K562 (cell line): ENCODE measurements around the gene TLCD4. TPM values are rescaled to one million over a fixed set of nuclear protein-coding genes. Genes with fewer than 3 reads are reported as not detected.

ENCODE experiments used
- ATAC-seq: fragments of 200-7000 bp; cut with Tn5 transposase; 3 replicates; pipeline ENCODE4 v1.9.1; 2020; ENCODE audit warnings: moderate library complexity
- BruUV-seq: library from RNA; stranded (reverse); fragments of 400-500 nt; replicated peaks from 2 replicates; lab custom pipeline; 2021; lab: Mats Ljungman, UMichigan
- CTCF ChIA-PET: fragments of 300-600 bp; formaldehyde crosslinking; extraction: SDS; loops from one replicate; lab custom pipeline; 2021; ENCODE audit warnings: low intra/inter-chr PET ratio; lab: Yijun Ruan, JAX
- POLR2A ChIA-PET: fragments of 300-600, 350-650 bp; sonication (Branson Sonifier 250); formaldehyde crosslinking; extraction: SDS; loops from one replicate; lab custom pipeline; 2021; ENCODE audit warnings: antibody characterized with exemption, inconsistent platforms; lab: Yijun Ruan, JAX
- DNase-seq, 4 experiments: peaks; one replicate each; pipeline versions ENCODE4 v3.0.0 to v3.0.0-alpha.2; 2011 to 2018; ENCODE audit warnings: low spot score in 3 of 4, mixed read lengths in 3 of 4; ENCODE audit errors: extremely low read depth in 1 of 4
- FAIRE-seq: peaks from 2 replicates; lab custom pipeline; 2011; peaks lifted over from hg19 to GRCh38; lab: Jason Lieb, UNC
- H2AFZ ChIP-seq: 2 replicates; pipeline ENCODE4 v1.6.0; 2011; ENCODE audit warnings: low read depth, low read length, control low read depth, inconsistent platforms
- H3K27ac ChIP-seq: fragments of 200-600 bp; 3 replicates; pipeline ENCODE4 v1.8.0; 2011; ENCODE audit warnings: low read depth, mild to moderate bottlenecking, control low read depth, inconsistent platforms, low read length, moderate library complexity, mixed read lengths; ENCODE audit errors: extremely low read depth
- H3K27me3 ChIP-seq, 2 experiments: fragments of 300-600 bp in 1 of 2; 2 replicates in 1 of 2; 3 replicates in 1 of 2; pipeline versions ENCODE4 v1.6.0 to v1.8.0; 2011; ENCODE audit warnings: inconsistent platforms in 2 of 2, low read length in 2 of 2, mild to moderate bottlenecking in 1 of 2, mixed read lengths in 1 of 2, moderate library complexity in 1 of 2; ENCODE audit not compliant: control insufficient read depth in 2 of 2, insufficient read depth in 2 of 2
- H3K36me3 ChIP-seq: fragments of 300-600 bp; 3 replicates; pipeline ENCODE4 v1.8.0; 2011; ENCODE audit warnings: mild to moderate bottlenecking, low read length, inconsistent platforms; ENCODE audit not compliant: control insufficient read depth, insufficient read depth
- H3K4me1 ChIP-seq, 2 experiments: fragments of 200-600 bp in 1 of 2; replicated peaks in 1 of 2; 2 replicates in 1 of 2; 3 replicates in 1 of 2; pipeline versions ENCODE4 v1.5.1 to v1.8.0; 2011; ENCODE audit warnings: inconsistent platforms in 2 of 2, low read length in 2 of 2, mild to moderate bottlenecking in 1 of 2, mixed read lengths in 1 of 2, moderate library complexity in 1 of 2; ENCODE audit not compliant: control insufficient read depth in 2 of 2, insufficient read depth in 2 of 2
- H3K4me2 ChIP-seq: 2 replicates; pipeline ENCODE4 v1.6.1; 2011; ENCODE audit warnings: low read length, control low read depth, inconsistent platforms, mixed read lengths; ENCODE audit not compliant: insufficient read depth
- H3K4me3 ChIP-seq: fragments of 200-600 bp; sonication (generic), shearing (Covaris generic); 2 replicates; pipeline ENCODE4 v1.5.1; 2016; ENCODE audit warnings: control low read depth, inconsistent platforms
- H3K79me2 ChIP-seq: fragments of 200-600 bp; 3 replicates; pipeline ENCODE4 v1.8.0; 2011; ENCODE audit warnings: low read length, inconsistent platforms; ENCODE audit not compliant: control insufficient read depth, insufficient read depth
- H3K9ac ChIP-seq, 2 experiments: 2 replicates each; pipeline versions ENCODE4 v1.6.0 to v1.6.1; 2011; ENCODE audit warnings: low read depth in 2 of 2, low read length in 2 of 2, control low read depth in 1 of 2, inconsistent platforms in 1 of 2, mild to moderate bottlenecking in 1 of 2, mixed read lengths in 1 of 2; ENCODE audit not compliant: insufficient read depth in 1 of 2
- H3K9me1 ChIP-seq: one replicate; pipeline ENCODE4 v1.6.0; 2011; ENCODE audit warnings: inconsistent platforms, mild to moderate bottlenecking, low read length, moderate library complexity; ENCODE audit not compliant: control insufficient read depth, insufficient read depth
- H3K9me3 ChIP-seq: replicated peaks from 2 replicates; pipeline ENCODE4 v1.5.1; 2011; ENCODE audit warnings: low read depth, low read length, inconsistent platforms; ENCODE audit not compliant: control insufficient read depth, insufficient read depth
- H4K20me1 ChIP-seq: replicated peaks from 2 replicates; pipeline ENCODE4 v1.6.1; 2011; ENCODE audit warnings: low read length, inconsistent platforms, mixed read lengths; ENCODE audit not compliant: control insufficient read depth, insufficient read depth
- ETV6 ChIP-seq, 3 experiments: fragments of 150-350 bp in 1 of 3; sonication (generic) in 1 of 3; formaldehyde crosslinking in 1 of 3; IDR thresholded peaks; 2 replicates each; pipeline versions ENCODE4 v1.6.1 to v1.8.0; 2014 to 2022; ENCODE audit warnings: borderline replicate concordance in 2 of 3, low read depth in 2 of 3, antibody characterized with exemption in 1 of 3, low read length in 1 of 3, mild to moderate bottlenecking in 1 of 3, missing genetic modification reagents in 1 of 3
- FOXA3 ChIP-seq, 2 experiments: fragments of 450-650 bp in 1 of 2; sonication (generic) in 1 of 2; formaldehyde crosslinking; IDR thresholded peaks in 1 of 2; conservative IDR thresholded peaks in 1 of 2; 2 replicates each; pipeline versions ENCODE4 v1.4.0 to v1.8.0; 2020 to 2022; ENCODE audit warnings: mild to moderate bottlenecking in 2 of 2, missing genetic modification reagents in 1 of 2
- MIER1 ChIP-seq: fragments of 450-650 bp; IDR thresholded peaks from 2 replicates; pipeline ENCODE4 v1.6.1; 2016; ENCODE audit warnings: antibody characterized with exemption, mild to moderate bottlenecking, low read depth
- NR2F6 ChIP-seq: fragments of 450-650 bp; formaldehyde crosslinking; IDR thresholded peaks from 2 replicates; pipeline ENCODE4 v1.4.0; 2020; ENCODE audit warnings: mild to moderate bottlenecking
- ZBTB7A ChIP-seq: IDR thresholded peaks from 2 replicates; pipeline ENCODE4 v1.6.1; 2011; ENCODE audit warnings: low read depth, mild to moderate bottlenecking, low read length, moderate library complexity, borderline replicate concordance; ENCODE audit not compliant: control insufficient read depth
- ZKSCAN1 ChIP-seq: fragments of 150-350 bp; IDR thresholded peaks from 2 replicates; pipeline ENCODE4 v1.6.1; 2016; ENCODE audit warnings: low read depth, low read length
- WGBS: fragments of 100-300 bp; shearing (Covaris generic); methylation state at CpG from one replicate; pipeline ENCODE4 v1.1.6; 2016; ENCODE audit warnings: low coverage, mixed read lengths; ENCODE audit not compliant: insufficient coverage; ENCODE audit errors: missing lambda C conversion rate; 5-methylcytosine and 5-hydroxymethylcytosine counted together
- in situ Hi-C: fragments of 300-500 bp; cut with MboI; formaldehyde crosslinking; loops from 4 replicates; pipeline ENCODE4 v1.15.0; 2018; ENCODE audit warnings: inconsistent platforms, mixed read lengths
- intact Hi-C: fragments of 100-400 bp; cut with micrococcal nuclease; formaldehyde crosslinking; loops from 2 replicates; pipeline ENCODE4 v1.14.2; 2022
- polyA plus RNA-seq, 8 experiments: library from polyadenylated mRNA; depleted of rRNA in 4 of 8; stranded (reverse) in 5 of 8; unstranded in 3 of 8; fragments of >200 nt; fragmentation: Nextera tagmentation in 2 of 8; fragmentation: Illumina TruSeq in 1 of 8; extraction: Ambion mirVana in 2 of 8; extraction: Trizol in 1 of 8; gene quantifications; 2 replicates each; pipeline versions ENCODE4 v1.2.1 to v1.2.3, GENCODE V29; 2011 to 2014; ENCODE audit warnings: inconsistent platforms in 1 of 8, missing spikeins in 1 of 8
- total RNA-seq, 7 experiments: library from RNA; depleted of rRNA in 6 of 7; stranded (reverse); fragments of >200 nt in 6 of 7; fragmentation: Illumina TruSeq in 2 of 7; extraction: Trizol in 2 of 7; gene quantifications; 2 replicates each; pipeline versions ENCODE4 v1.2.1 to v1.2.3, GENCODE V29; 2011 to 2021; ENCODE audit warnings: low replicate concordance in 1 of 7

Gene TLCD4
- total and polyA plus RNA-seq, 9 of the 15 experiments (the other 6 are each of a cell fraction or from before 2014, with no cell fraction given) = 3.5 to 19.8 (median 7.6) TPM

DNA sequence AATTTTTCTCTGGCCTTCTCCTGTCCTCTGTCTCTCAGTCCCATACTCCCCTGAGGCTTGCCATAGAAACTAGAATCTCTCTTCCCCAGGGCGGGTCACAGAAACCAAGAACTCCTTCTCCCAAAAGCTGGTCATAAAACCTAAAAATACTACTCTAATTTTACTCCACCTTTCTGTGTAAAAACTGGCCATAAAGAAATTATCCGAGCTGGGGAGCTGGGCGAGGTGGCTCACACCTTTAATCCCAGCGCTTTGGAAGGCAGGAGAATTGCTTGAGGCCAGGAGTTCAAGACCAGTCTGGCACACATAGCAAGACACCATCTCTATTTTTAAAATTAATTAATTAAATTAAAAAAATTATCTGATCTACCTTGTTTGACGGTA lies 47.5 kb upstream of the TLCD4 start:
- H3K9me1 ChIP-seq = no peaks in the 10 kb centered on the region
- TF ChIP-seq FOXA3 (CRISPR knock-in tag; conservative IDR thresholded peaks at IDR 0.05 in 1 of 2, IDR thresholded peaks at IDR 0.05 in 1 of 2) = no peak
- TF ChIP-seq ZBTB7A = no peak
- TF ChIP-seq NR2F6 (CRISPR knock-in tag) = no peak
- TF ChIP-seq ETV6 (IDR thresholded peaks at IDR 0.05; ENCODE audit: borderline replicate concordance in 1 of 2, low read depth in 2 of 2, low read length in 1 of 2) = no peak
- TF ChIP-seq ETV6 (CRISPR knock-in tag; IDR thresholded peaks at IDR 0.05; ENCODE audit: borderline replicate concordance) = no peak
- TF ChIP-seq ZKSCAN1 = no peak
- no peak for TF ChIP-seq MIER1
- H3K27ac ChIP-seq = no peak overlapping the region
- no peaks in the 10 kb centered on the region for H3K9me3 ChIP-seq
- DNase-seq = no peak
- in situ Hi-C loops (no loop called here), intact Hi-C loops (no loop called here)
- ATAC-seq = no peak
- WGBS = 84% methylated on average over 5 of the region's 5 CpGs
- H3K79me2 ChIP-seq = no peaks in the 10 kb centered on the region; the same call in 2 of the 3 replicates
- no peaks in the 10 kb centered on the region for H3K27me3 ChIP-seq
- ChIA-PET POLR2A (no interaction called here), CTCF (no interaction called here)
- no peak overlapping the region for H3K4me3 ChIP-seq
- peaks cover 4 to 12% of the 10 kb centered on the region in 2 experiments; a peak in 3 of 5 replicates for H3K4me1 ChIP-seq
- H3K9ac ChIP-seq = no peak overlapping the region
- FAIRE-seq = no peak
- H3K4me2 ChIP-seq = no peak overlapping the region
- H2AFZ ChIP-seq = no peak overlapping the region
- no TSS peak for BruUV-seq
- no peaks in the 10 kb centered on the region; the same call in 2 of the 3 replicates for H3K36me3 ChIP-seq
- no peaks in the 10 kb centered on the region for H4K20me1 ChIP-seq
